A549 (cell line): ENCODE data around the gene TMEM132D. TPM values are rescaled to one million over a fixed set of nuclear protein-coding genes. Genes with fewer than 3 reads are reported as not detected.

ENCODE experiments used
- ATAC-seq, 2 experiments: fragments of 200-7000 bp in 1 of 2; fragments of >200 bp in 1 of 2; cut with Nextera tagmentation in 1 of 2; cut with Tn5 transposase in 1 of 2; 3 replicates each; pipeline versions ENCODE4 v1.8.0 to v1.9.1; 2018 to 2020; ENCODE audit warnings: mild to moderate bottlenecking in 1 of 2, moderate library complexity in 1 of 2
- CTCF ChIA-PET: fragments of 300-600 bp; sonication (Branson Sonifier 250); formaldehyde crosslinking; extraction: SDS; loops from one replicate; lab custom pipeline; 2021; ENCODE audit warnings: antibody characterized with exemption, inconsistent platforms; lab: Yijun Ruan, JAX
- POLR2A ChIA-PET: fragments of 350-600 bp; formaldehyde crosslinking; extraction: SDS; loops from one replicate; lab custom pipeline; 2021; ENCODE audit warnings: antibody characterized with exemption, inconsistent platforms; lab: Yijun Ruan, JAX
- DNase-seq, 2 experiments: peaks; one replicate each; pipeline versions ENCODE4 v3.0.0 to v3.0.0-alpha.2; 2011 to 2016; ENCODE audit warnings: low read depth in 1 of 2, low spot score in 1 of 2
- FAIRE-seq: peaks from 2 replicates; lab custom pipeline; 2011; peaks lifted over from hg19 to GRCh38; lab: Jason Lieb, UNC
- H3K27ac ChIP-seq, 2 experiments: fragments of >200 bp; sonication (Bioruptor Twin); formaldehyde crosslinking; 3 replicates each; pipeline ENCODE4 v1.5.1; 2016 to 2017
- H3K4me1 ChIP-seq: fragments of >200 bp; sonication (Bioruptor Twin); formaldehyde crosslinking; 3 replicates; pipeline ENCODE4 v1.6.1; 2016
- H3K4me2 ChIP-seq: fragments of >200 bp; sonication (Bioruptor Twin); formaldehyde crosslinking; 3 replicates; pipeline ENCODE4 v1.6.1; 2016
- H3K4me3 ChIP-seq: fragments of >200 bp; sonication (Bioruptor Twin); formaldehyde crosslinking; 3 replicates; pipeline ENCODE4 v1.5.1; 2016
- H3K9me3 ChIP-seq: fragments of >200 bp; sonication (Bioruptor Twin); formaldehyde crosslinking; 3 replicates; pipeline ENCODE4 v1.6.1; 2016
- CBX2 ChIP-seq: fragments of 200-600 bp; sonication (generic); IDR thresholded peaks from 2 replicates; pipeline ENCODE4 v1.6.1; 2016; ENCODE audit warnings: low read depth, mild to moderate bottlenecking, borderline replicate concordance
- CBX8 ChIP-seq: fragments of 200-600 bp; sonication (generic); IDR thresholded peaks from 2 replicates; pipeline ENCODE4 v1.6.1; 2016
- CHD2 ChIP-seq: fragments of 150-350 bp; IDR thresholded peaks from 2 replicates; pipeline ENCODE4 v1.6.1; 2014; ENCODE audit warnings: low read length; ENCODE audit not compliant: partially characterized antibody
- CHD4 ChIP-seq: fragments of 200-600 bp; sonication (generic); IDR thresholded peaks from 2 replicates; pipeline ENCODE4 v1.6.1; 2016; ENCODE audit warnings: antibody characterized with exemption, mild to moderate bottlenecking, borderline replicate concordance
- EHF ChIP-seq: fragments of 250-450 bp; sonication (Bioruptor Pico); IDR thresholded peaks from 2 replicates; pipeline ENCODE4 v1.5.0; 2020; ENCODE audit warnings: mild to moderate bottlenecking
- EHMT2 ChIP-seq: fragments of 200-600 bp; sonication (generic); IDR thresholded peaks from 2 replicates; pipeline ENCODE4 v1.6.1; 2016; ENCODE audit warnings: antibody characterized with exemption, low read depth, mild to moderate bottlenecking, moderate library complexity
- FOSB ChIP-seq: fragments of 250-450 bp; sonication (Bioruptor Pico); IDR thresholded peaks from 2 replicates; pipeline ENCODE4 v1.5.0; 2020; ENCODE audit warnings: mild to moderate bottlenecking, moderate library complexity
- FOSL2 ChIP-seq, 2 experiments: fragments of 450-650 bp in 1 of 2; fragments of >200 bp in 1 of 2; sonication (Bioruptor Twin) in 1 of 2; formaldehyde crosslinking; IDR thresholded peaks; 2 replicates each; pipeline versions ENCODE4 v1.5.0 to v1.6.1; 2016 to 2020; ENCODE audit warnings: mild to moderate bottlenecking in 1 of 2, moderate library complexity in 1 of 2
- GATA3 ChIP-seq: IDR thresholded peaks from 2 replicates; pipeline ENCODE4 v1.6.1; 2012; ENCODE audit warnings: borderline replicate concordance
- JUN ChIP-seq, 2 experiments: fragments of >200 bp; sonication (Bioruptor Twin); formaldehyde crosslinking; IDR thresholded peaks; 2 replicates in 1 of 2; 3 replicates in 1 of 2; pipeline ENCODE4 v1.6.1; 2016 to 2017
- NR3C1 ChIP-seq: fragments of >200 bp; sonication (Bioruptor Twin); formaldehyde crosslinking; IDR thresholded peaks from 3 replicates; pipeline ENCODE4 v1.6.1; 2017
- RAD21 ChIP-seq, 2 experiments: fragments of >200 bp in 1 of 2; sonication (Bioruptor Twin) in 1 of 2; formaldehyde crosslinking in 1 of 2; IDR thresholded peaks in 1 of 2; conservative IDR thresholded peaks in 1 of 2; 2 replicates in 1 of 2; 3 replicates in 1 of 2; pipeline ENCODE4 v1.6.1; 2012 to 2018; ENCODE audit warnings: inconsistent platforms in 1 of 2
- RNF2 ChIP-seq: fragments of 200-600 bp; sonication (generic); IDR thresholded peaks from 2 replicates; pipeline ENCODE4 v1.6.1; 2016; ENCODE audit warnings: low read depth, mild to moderate bottlenecking, antibody characterized with exemption, moderate library complexity, borderline replicate concordance
- WGBS: methylation state at CpG from one replicate; pipeline ENCODE4 v1.1.6; 2017; ENCODE audit errors: missing lambda C conversion rate; 5-methylcytosine and 5-hydroxymethylcytosine counted together
- polyA plus RNA-seq, 4 experiments: library from polyadenylated mRNA; depleted of rRNA in 3 of 4; stranded (reverse); fragments of >200 nt; fragmentation: RNase III in 1 of 4; extraction: RNeasy Plus Mini Kit Qiagen cat#74134 plus additional on column Dnase treatment in 1 of 4; gene quantifications; 2 replicates in 3 of 4; 3 replicates in 1 of 4; pipeline ENCODE4 v1.2.3, GENCODE V29; 2011 to 2017
- TF ChIP-seq, protein P1 (sequence below): fragments of 250-450 bp; sonication (Bioruptor Pico); IDR thresholded peaks from 2 replicates; pipeline ENCODE4 v1.5.0; 2021; ENCODE audit warnings: mild to moderate bottlenecking, moderate library complexity, borderline replicate concordance
- TF ChIP-seq, protein P2 (sequence below): fragments of 200-600 bp; sonication (generic); IDR thresholded peaks from 2 replicates; pipeline ENCODE4 v1.6.1; 2016; ENCODE audit warnings: antibody characterized with exemption, mild to moderate bottlenecking, moderate library complexity
- TF ChIP-seq, protein P3 (sequence below): fragments of 450-650 bp; IDR thresholded peaks from 2 replicates; pipeline ENCODE4 v1.6.1; 2014; ENCODE audit warnings: antibody characterized with exemption
- TF ChIP-seq, protein P4 (sequence below): fragments of 150-350 bp; IDR thresholded peaks from 2 replicates; pipeline ENCODE4 v1.6.1; 2014; ENCODE audit warnings: low read depth, mild to moderate bottlenecking, low read length
- TF ChIP-seq, protein P5 (sequence below): fragments of >200 bp; sonication (Bioruptor Twin); formaldehyde crosslinking; IDR thresholded peaks from 3 replicates; pipeline ENCODE4 v1.5.1; 2016

TMEM132D gene
- polyA plus RNA-seq, 2 of the 4 experiments (the other 2 are of a cell fraction): not detected

DNA sequence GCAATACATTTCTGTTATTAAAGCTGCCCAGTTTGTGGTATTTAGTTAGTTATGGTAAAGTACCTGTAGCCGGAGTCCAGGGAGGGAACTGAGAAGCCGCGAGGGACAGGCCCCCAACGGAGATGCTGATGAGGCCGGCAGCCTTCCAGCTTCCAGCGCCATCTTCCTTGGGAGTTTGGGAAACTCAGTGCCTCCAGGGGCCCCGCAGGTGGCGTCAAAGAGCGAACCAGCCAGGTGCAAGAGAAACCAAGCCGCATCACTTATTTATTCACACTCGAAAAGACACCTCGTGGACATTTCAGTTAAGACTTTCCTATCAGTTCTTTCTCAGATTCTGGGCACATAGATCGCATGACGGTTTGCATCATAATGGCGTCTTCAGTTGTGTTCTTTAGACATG, 833.9 kb downstream of the TMEM132D start:
- Histone ChIP-seq H3K4me2 (no peak overlapping the region), H3K4me3 (no peak overlapping the region), H3K4me1 (no peaks in the 10 kb centered on the region)
- POLR2A ChIA-PET: no interaction called here
- TF ChIP-seq, protein P1, sequence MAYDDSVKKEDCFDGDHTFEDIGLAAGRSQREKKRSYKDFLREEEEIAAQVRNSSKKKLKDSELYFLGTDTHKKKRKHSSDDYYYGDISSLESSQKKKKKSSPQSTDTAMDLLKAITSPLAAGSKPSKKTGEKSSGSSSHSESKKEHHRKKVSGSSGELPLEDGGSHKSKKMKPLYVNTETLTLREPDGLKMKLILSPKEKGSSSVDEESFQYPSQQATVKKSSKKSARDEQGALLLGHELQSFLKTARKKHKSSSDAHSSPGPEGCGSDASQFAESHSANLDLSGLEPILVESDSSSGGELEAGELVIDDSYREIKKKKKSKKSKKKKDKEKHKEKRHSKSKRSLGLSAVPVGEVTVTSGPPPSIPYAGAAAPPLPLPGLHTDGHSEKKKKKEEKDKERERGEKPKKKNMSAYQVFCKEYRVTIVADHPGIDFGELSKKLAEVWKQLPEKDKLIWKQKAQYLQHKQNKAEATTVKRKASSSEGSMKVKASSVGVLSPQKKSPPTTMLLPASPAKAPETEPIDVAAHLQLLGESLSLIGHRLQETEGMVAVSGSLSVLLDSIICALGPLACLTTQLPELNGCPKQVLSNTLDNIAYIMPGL (CRISPR knock-in tag): no peak
- TF ChIP-seq CBX2: no peak
- TF ChIP-seq, protein P2, sequence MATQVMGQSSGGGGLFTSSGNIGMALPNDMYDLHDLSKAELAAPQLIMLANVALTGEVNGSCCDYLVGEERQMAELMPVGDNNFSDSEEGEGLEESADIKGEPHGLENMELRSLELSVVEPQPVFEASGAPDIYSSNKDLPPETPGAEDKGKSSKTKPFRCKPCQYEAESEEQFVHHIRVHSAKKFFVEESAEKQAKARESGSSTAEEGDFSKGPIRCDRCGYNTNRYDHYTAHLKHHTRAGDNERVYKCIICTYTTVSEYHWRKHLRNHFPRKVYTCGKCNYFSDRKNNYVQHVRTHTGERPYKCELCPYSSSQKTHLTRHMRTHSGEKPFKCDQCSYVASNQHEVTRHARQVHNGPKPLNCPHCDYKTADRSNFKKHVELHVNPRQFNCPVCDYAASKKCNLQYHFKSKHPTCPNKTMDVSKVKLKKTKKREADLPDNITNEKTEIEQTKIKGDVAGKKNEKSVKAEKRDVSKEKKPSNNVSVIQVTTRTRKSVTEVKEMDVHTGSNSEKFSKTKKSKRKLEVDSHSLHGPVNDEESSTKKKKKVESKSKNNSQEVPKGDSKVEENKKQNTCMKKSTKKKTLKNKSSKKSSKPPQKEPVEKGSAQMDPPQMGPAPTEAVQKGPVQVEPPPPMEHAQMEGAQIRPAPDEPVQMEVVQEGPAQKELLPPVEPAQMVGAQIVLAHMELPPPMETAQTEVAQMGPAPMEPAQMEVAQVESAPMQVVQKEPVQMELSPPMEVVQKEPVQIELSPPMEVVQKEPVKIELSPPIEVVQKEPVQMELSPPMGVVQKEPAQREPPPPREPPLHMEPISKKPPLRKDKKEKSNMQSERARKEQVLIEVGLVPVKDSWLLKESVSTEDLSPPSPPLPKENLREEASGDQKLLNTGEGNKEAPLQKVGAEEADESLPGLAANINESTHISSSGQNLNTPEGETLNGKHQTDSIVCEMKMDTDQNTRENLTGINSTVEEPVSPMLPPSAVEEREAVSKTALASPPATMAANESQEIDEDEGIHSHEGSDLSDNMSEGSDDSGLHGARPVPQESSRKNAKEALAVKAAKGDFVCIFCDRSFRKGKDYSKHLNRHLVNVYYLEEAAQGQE: no peak
- TF ChIP-seq, all 56 proteins: peak for 0
- H3K9me3 ChIP-seq: no peaks in the 10 kb centered on the region
- DNase-seq: no peak
- FAIRE-seq: no peak
- no peak for ATAC-seq
- H3K27ac ChIP-seq: no peak overlapping the region
- CTCF ChIA-PET: interaction anchor here (0.6 kb wide), 1 partner anchor 1691 kb away, joined by 3 read pairs; no protein-coding TSS in a partner anchor
- WGBS: 39% methylated on average over 15 of the region's 15 CpGs

DNA sequence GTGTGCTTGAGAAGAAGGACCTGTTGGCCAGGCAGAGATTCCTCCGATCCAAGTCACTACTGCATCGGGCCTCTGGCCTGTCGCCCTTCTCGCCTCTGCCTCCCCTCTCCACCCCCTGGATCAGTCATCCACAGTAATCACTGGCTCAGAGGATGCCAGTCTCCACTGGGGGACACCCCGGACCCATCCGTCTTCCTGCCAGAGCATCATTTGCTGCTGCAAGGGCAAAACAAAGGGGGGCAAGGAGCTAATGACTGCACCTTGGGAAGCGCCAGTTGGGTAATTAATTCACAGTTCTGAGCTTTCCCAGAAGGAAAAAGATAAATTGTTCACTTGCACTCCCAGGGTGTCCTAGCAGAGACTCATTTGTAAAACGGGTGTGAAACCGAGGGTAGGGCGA, 835.1 kb downstream of the TMEM132D start:
- Histone ChIP-seq H3K27ac (no peak overlapping the region), H3K4me3 (no peak overlapping the region), H3K9me3 (no peaks in the 10 kb centered on the region), H3K4me1 (no peaks in the 10 kb centered on the region), H3K4me2 (no peak overlapping the region)
- ChIA-PET CTCF (no interaction called here), POLR2A (no interaction called here)
- WGBS: 9% methylated on average over 5 of the region's 10 CpGs
- ATAC-seq (no peak), FAIRE-seq (no peak), DNase-seq (no peak)
- no peak for TF ChIP-seq EHMT2
- TF ChIP-seq EHF: no peak
- TF ChIP-seq, protein P1 (CRISPR knock-in tag): no peak
- TF ChIP-seq, protein P3, sequence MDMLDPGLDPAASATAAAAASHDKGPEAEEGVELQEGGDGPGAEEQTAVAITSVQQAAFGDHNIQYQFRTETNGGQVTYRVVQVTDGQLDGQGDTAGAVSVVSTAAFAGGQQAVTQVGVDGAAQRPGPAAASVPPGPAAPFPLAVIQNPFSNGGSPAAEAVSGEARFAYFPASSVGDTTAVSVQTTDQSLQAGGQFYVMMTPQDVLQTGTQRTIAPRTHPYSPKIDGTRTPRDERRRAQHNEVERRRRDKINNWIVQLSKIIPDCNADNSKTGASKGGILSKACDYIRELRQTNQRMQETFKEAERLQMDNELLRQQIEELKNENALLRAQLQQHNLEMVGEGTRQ: no peak
- TF ChIP-seq, protein P4, sequence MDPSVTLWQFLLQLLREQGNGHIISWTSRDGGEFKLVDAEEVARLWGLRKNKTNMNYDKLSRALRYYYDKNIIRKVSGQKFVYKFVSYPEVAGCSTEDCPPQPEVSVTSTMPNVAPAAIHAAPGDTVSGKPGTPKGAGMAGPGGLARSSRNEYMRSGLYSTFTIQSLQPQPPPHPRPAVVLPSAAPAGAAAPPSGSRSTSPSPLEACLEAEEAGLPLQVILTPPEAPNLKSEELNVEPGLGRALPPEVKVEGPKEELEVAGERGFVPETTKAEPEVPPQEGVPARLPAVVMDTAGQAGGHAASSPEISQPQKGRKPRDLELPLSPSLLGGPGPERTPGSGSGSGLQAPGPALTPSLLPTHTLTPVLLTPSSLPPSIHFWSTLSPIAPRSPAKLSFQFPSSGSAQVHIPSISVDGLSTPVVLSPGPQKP: no peak
- no peak for TF ChIP-seq FOSL2 (IDR thresholded peaks at IDR 0.05)
- no peak for TF ChIP-seq FOSL2 (CRISPR knock-in tag; IDR thresholded peaks at IDR 0.05)
- TF ChIP-seq RAD21 (conservative IDR thresholded peaks at IDR 0.05 in 1 of 2, IDR thresholded peaks at IDR 0.05 in 1 of 2): no peak
- TF ChIP-seq CBX8: no peak
- no peak for TF ChIP-seq RNF2
- TF ChIP-seq FOSB (CRISPR knock-in tag): no peak
- TF ChIP-seq, protein P5, sequence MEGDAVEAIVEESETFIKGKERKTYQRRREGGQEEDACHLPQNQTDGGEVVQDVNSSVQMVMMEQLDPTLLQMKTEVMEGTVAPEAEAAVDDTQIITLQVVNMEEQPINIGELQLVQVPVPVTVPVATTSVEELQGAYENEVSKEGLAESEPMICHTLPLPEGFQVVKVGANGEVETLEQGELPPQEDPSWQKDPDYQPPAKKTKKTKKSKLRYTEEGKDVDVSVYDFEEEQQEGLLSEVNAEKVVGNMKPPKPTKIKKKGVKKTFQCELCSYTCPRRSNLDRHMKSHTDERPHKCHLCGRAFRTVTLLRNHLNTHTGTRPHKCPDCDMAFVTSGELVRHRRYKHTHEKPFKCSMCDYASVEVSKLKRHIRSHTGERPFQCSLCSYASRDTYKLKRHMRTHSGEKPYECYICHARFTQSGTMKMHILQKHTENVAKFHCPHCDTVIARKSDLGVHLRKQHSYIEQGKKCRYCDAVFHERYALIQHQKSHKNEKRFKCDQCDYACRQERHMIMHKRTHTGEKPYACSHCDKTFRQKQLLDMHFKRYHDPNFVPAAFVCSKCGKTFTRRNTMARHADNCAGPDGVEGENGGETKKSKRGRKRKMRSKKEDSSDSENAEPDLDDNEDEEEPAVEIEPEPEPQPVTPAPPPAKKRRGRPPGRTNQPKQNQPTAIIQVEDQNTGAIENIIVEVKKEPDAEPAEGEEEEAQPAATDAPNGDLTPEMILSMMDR: no peak
- TF ChIP-seq CHD2: no peak
- TF ChIP-seq GATA3: no peak
- no peak for TF ChIP-seq NR3C1
- no peak for TF ChIP-seq JUN (IDR thresholded peaks at IDR 0.05)
- TF ChIP-seq CHD4: no peak
- TF ChIP-seq, all 56 proteins: peak for 0
